PC-3 (cell line): ENCODE measurements around the gene THBS4. TPM values are rescaled to one million over a fixed set of nuclear protein-coding genes. Genes with fewer than 3 reads are reported as not detected.

Source experiments
- ATAC-seq: fragments of 200-7000 bp; cut with Tn5 transposase; 2 replicates; pipeline ENCODE4 v1.9.1; 2020; ENCODE audit warnings: mild to moderate bottlenecking, moderate library complexity
- BruUV-seq: library from RNA; stranded (reverse); fragments of 400-500 nt; replicated peaks from 2 replicates; lab custom pipeline; 2021; lab: Mats Ljungman, UMichigan
- CTCF ChIA-PET: fragments of 300-600 bp; sonication (Branson Sonifier 250); formaldehyde crosslinking; loops from one replicate; lab custom pipeline; 2022; ENCODE audit warnings: antibody characterized with exemption; lab: Charles Lee
- POLR2A ChIA-PET: fragments of 300-600 bp; sonication (Branson Sonifier 250); formaldehyde crosslinking; loops from one replicate; lab custom pipeline; 2022; ENCODE audit warnings: antibody characterized with exemption; ENCODE audit not compliant: unreplicated experiment; lab: Charles Lee
- DNase-seq: peaks from one replicate; pipeline ENCODE4 v3.0.0-alpha.2; 2015
- H2AFZ ChIP-seq: fragments of 300-600 bp; sonication (generic); 2 replicates; pipeline ENCODE4 v1.6.0; 2016; ENCODE audit warnings: antibody characterized with exemption, low read length
- H3F3A ChIP-seq: fragments of 300-600 bp; sonication (generic); one replicate; pipeline ENCODE4 v1.6.0; 2017; ENCODE audit warnings: antibody characterized with exemption, low read length, control low read depth, mild to moderate bottlenecking; ENCODE audit not compliant: unreplicated experiment
- H3K27ac ChIP-seq: fragments of 300-600 bp; sonication (generic); 2 replicates; pipeline ENCODE4 v1.5.1; 2016; ENCODE audit warnings: mild to moderate bottlenecking, low read length
- H3K27me3 ChIP-seq: fragments of 300-600 bp; sonication (generic); 2 replicates; pipeline ENCODE4 v1.6.1; 2016; ENCODE audit warnings: low read length, mixed read lengths
- H3K36me3 ChIP-seq: fragments of 300-600 bp; sonication (generic); 2 replicates; pipeline ENCODE4 v1.6.1; 2016; ENCODE audit warnings: low read depth, mixed run types, low read length, mixed read lengths
- H3K4me1 ChIP-seq: fragments of 300-600 bp; sonication (generic); 2 replicates; pipeline ENCODE4 v1.5.1; 2016; ENCODE audit warnings: low read length; ENCODE audit not compliant: insufficient read depth
- H3K4me2 ChIP-seq: fragments of 300-600 bp; sonication (generic); 2 replicates; pipeline ENCODE4 v1.6.0; 2016; ENCODE audit warnings: low read length
- H3K4me3 ChIP-seq: fragments of 300-600 bp; sonication (generic); 2 replicates; pipeline ENCODE4 v1.5.1; 2016; ENCODE audit warnings: mild to moderate bottlenecking, low read length, mixed read lengths
- H3K79me2 ChIP-seq: fragments of 300-600 bp; sonication (generic); 2 replicates; pipeline ENCODE4 v1.6.1; 2017; ENCODE audit warnings: low read length, mixed read lengths
- H3K9ac ChIP-seq: fragments of 300-600 bp; sonication (generic); 2 replicates; pipeline ENCODE4 v1.6.0; 2016; ENCODE audit warnings: mild to moderate bottlenecking, low read length
- H3K9me2 ChIP-seq: fragments of 300-600 bp; sonication (generic); replicated peaks from 2 replicates; pipeline ENCODE4 v1.6.1; 2016; ENCODE audit warnings: mixed run types, low read length, mixed read lengths
- H3K9me3 ChIP-seq: fragments of 300-600 bp; sonication (generic); 2 replicates; pipeline ENCODE4 v1.6.1; 2016; ENCODE audit warnings: low read length, mixed read lengths
- H4K20me1 ChIP-seq: fragments of 300-600 bp; sonication (generic); 2 replicates; pipeline ENCODE4 v1.6.1; 2016; ENCODE audit warnings: low read length, mixed read lengths
- CTCF ChIP-seq: fragments of 300-600 bp; sonication (generic); conservative IDR thresholded peaks from 2 replicates; pipeline ENCODE4 v1.5.1; 2017; ENCODE audit warnings: antibody characterized with exemption, low read depth, mild to moderate bottlenecking, low read length
- EZH2 ChIP-seq: fragments of 300-600 bp; sonication (generic); IDR thresholded peaks from one replicate; pipeline ENCODE4 v1.6.1; 2017; ENCODE audit warnings: antibody characterized with exemption, mild to moderate bottlenecking, low read length; ENCODE audit not compliant: unreplicated experiment
- EZH2phosphoT487 ChIP-seq: fragments of 300-600 bp; sonication (generic); IDR thresholded peaks from 2 replicates; pipeline ENCODE4 v1.6.1; 2018; ENCODE audit warnings: mild to moderate bottlenecking, antibody characterized with exemption, low read length, borderline replicate concordance
- intact Hi-C: fragments of 100-400 bp; cut with micrococcal nuclease; formaldehyde crosslinking; loops from 2 replicates; pipeline ENCODE4 v1.9.0; 2023
- total RNA-seq: library from RNA; depleted of rRNA; stranded (reverse); fragments of >200 nt; gene quantifications from 2 replicates; pipeline ENCODE4 v1.2.3, GENCODE V29; 2014

Gene THBS4
- total RNA-seq, 1 experiment from 2014 or later = 0.29 TPM

- POLR2A ChIA-PET = no interaction called here
- no TSS peak for BruUV-seq
- TF ChIP-seq CTCF (no peak), EZH2 (no peak), EZH2phosphoT487 (no peak)
- H3K9ac ChIP-seq = no peak overlapping the region
- no peaks in the 10 kb centered on the region for H3K36me3 ChIP-seq
- no peaks in the 10 kb centered on the region for H3K79me2 ChIP-seq
- CTCF ChIA-PET = no interaction called here
- H3K27ac ChIP-seq = no peak overlapping the region
- DNase-seq (no peak), ATAC-seq (no peak)
- no peaks in the 10 kb centered on the region for H3K4me1 ChIP-seq
- no peaks in the 10 kb centered on the region for H3K9me2 ChIP-seq
- H3K4me3 ChIP-seq = no peak overlapping the region
- H4K20me1 ChIP-seq = no peaks in the 10 kb centered on the region
- H3F3A ChIP-seq = no peaks in the 10 kb centered on the region
- H3K27me3 ChIP-seq = no peaks in the 10 kb centered on the region; the same call in 1 of the 2 replicates
- H3K4me2 ChIP-seq = no peak overlapping the region
- H3K9me3 ChIP-seq = no peaks in the 10 kb centered on the region
- H2AFZ ChIP-seq = no peak overlapping the region
- intact Hi-C loops = no loop called here
These were observed 17.3 kb downstream of the THBS4 start for GRCh38 chr5:80052464-80052863.

- POLR2A ChIA-PET = no interaction called here
- H4K20me1 ChIP-seq = no peaks in the 10 kb centered on the region
- TF ChIP-seq CTCF = no peak
- TF ChIP-seq EZH2phosphoT487 = no peak
- TF ChIP-seq EZH2 = no peak
- no peaks in the 10 kb centered on the region for H3K79me2 ChIP-seq
- H3K9me2 ChIP-seq = no peaks in the 10 kb centered on the region
- H3K36me3 ChIP-seq = no peaks in the 10 kb centered on the region
- no peak overlapping the region for H3K9ac ChIP-seq
- H3K9me3 ChIP-seq = no peaks in the 10 kb centered on the region
- no peak overlapping the region for H3K27ac ChIP-seq
- peak; percentile 14 for DNase-seq
- no peak overlapping the region for H3K4me3 ChIP-seq
- no peak overlapping the region for H2AFZ ChIP-seq
- intact Hi-C loops = no loop called here
- H3K4me1 ChIP-seq = no peaks in the 10 kb centered on the region
- CTCF ChIA-PET = no interaction called here
- ATAC-seq = no peak
- H3K4me2 ChIP-seq = no peak overlapping the region
- no peaks in the 10 kb centered on the region for H3F3A ChIP-seq
- no TSS peak for BruUV-seq
- no peaks in the 10 kb centered on the region; the same call in 1 of the 2 replicates for H3K27me3 ChIP-seq
These were observed 19.5 kb downstream of the THBS4 start for GRCh38 chr5:80054682-80055081.

- Histone ChIP-seq H3K4me3 (no peak overlapping the region), H3K4me1 (no peaks in the 10 kb centered on the region), H3K27ac (no peak overlapping the region), H2AFZ (no peak overlapping the region), H4K20me1 (no peaks in the 10 kb centered on the region), H3K36me3 (no peaks in the 10 kb centered on the region), H3K27me3 (no peaks in the 10 kb centered on the region; the same call in 1 of the 2 replicates), H3K79me2 (no peaks in the 10 kb centered on the region), H3K9me3 (no peaks in the 10 kb centered on the region), H3K9ac (no peak overlapping the region), H3K4me2 (peak overlapping the region; percentile 38; the same call in 1 of the 2 replicates), H3F3A (no peaks in the 10 kb centered on the region), H3K9me2 (no peaks in the 10 kb centered on the region)
- ATAC-seq (no peak), DNase-seq (peak; percentile 47)
- ChIA-PET POLR2A (no interaction called here), CTCF (no interaction called here)
- TF ChIP-seq EZH2phosphoT487 = no peak
- no peak for TF ChIP-seq EZH2
- TF ChIP-seq CTCF = no peak
- intact Hi-C loops = no loop called here
- BruUV-seq = no TSS peak
These were observed 20.5 kb downstream of the THBS4 start for GRCh38 chr5:80055491-80056170.
